Stimulated activated CD8-positive, alpha-beta memory T cell treated with anti-CD3 and anti-CD28 coated beads, Interleukin-2, amount 100 ng/mL, for 48 hours (primary cell): Measurements from ENCODE around the gene MX2.
"Not testable (repeated sequence)": the region's sequence is repeated elsewhere in the genome, so short reads cannot be mapped to it uniquely, and the experiment has no call there.

Experiments used
- DNase-seq, 2 donors: peaks; one replicate each; pipeline ENCODE4 v3.0.0-alpha.2; 2020; ENCODE audit warnings: low read depth in 2 of 2

The MX2 gene

GRCh38 chr21:41418393-41418792 is 56.6 kb downstream of the MX2 start:
- no peak for DNase-seq

GRCh38 chr21:41418956-41419680 is 57.3 kb downstream of the MX2 start:
- no peak for DNase-seq

GRCh38 chr21:41419921-41420862 is 58.4 kb downstream of the MX2 start:
- DNase-seq: peak; percentile 25 to 35

- DNase-seq: not testable (repeated sequence)
Observed at GRCh38 chr21:41420998-41421397, 59.2 kb downstream of the MX2 start.

- DNase-seq: no peak
Observed at GRCh38 chr21:41422546-41423304, 60.9 kb downstream of the MX2 start.

GRCh38 chr21:41423305-41423636 is 61.4 kb downstream of the MX2 start:
- DNase-seq: not testable (repeated sequence)

- DNase-seq: no peak
Observed at GRCh38 chr21:41425588-41425953, 63.7 kb downstream of the MX2 start.

- DNase-seq: peak; percentile 61 to 73
Observed at GRCh38 chr21:41425954-41426675, 64.3 kb downstream of the MX2 start, which contains the start of gene MX1. Gene MX1 (plus strand): TSS chr21:41426239. CDS start chr21:41432071, 5,832 bp downstream.

- DNase-seq: no peak
Observed at GRCh38 chr21:41426676-41427404, 65.0 kb downstream of the MX2 start.

GRCh38 chr21:41427556-41427955 is 65.7 kb downstream of the MX2 start:
- DNase-seq: no peak

GRCh38 chr21:41428311-41428710 is 66.5 kb downstream of the MX2 start:
- no peak for DNase-seq

- DNase-seq: no peak
Observed at GRCh38 chr21:41428847-41429246, 67.0 kb downstream of the MX2 start.

GRCh38 chr21:41429305-41429704 is 67.5 kb downstream of the MX2 start:
- DNase-seq: no peak

- DNase-seq: no peak
Observed at GRCh38 chr21:41429925-41430491, 68.2 kb downstream of the MX2 start.

GRCh38 chr21:41431788-41432548 is 70.1 kb downstream of the MX2 start:
- DNase-seq: no peak

- DNase-seq: no peak
Observed at GRCh38 chr21:41432562-41433460, 71.0 kb downstream of the MX2 start.

- no peak for DNase-seq
Observed at GRCh38 chr21:41433566-41433965, 71.7 kb downstream of the MX2 start.

GRCh38 chr21:41435706-41436105 is 73.9 kb downstream of the MX2 start:
- no peak for DNase-seq

- DNase-seq: no peak
Observed at GRCh38 chr21:41437729-41438128, 75.9 kb downstream of the MX2 start.
